Smooth muscle cell of trachea (primary cell): ENCODE measurements around the gene CKS1B. TPM values are rescaled to one million over a fixed set of nuclear protein-coding genes. Genes with fewer than 3 reads are reported as not detected.

Experiments used
- total RNA-seq: library from RNA; depleted of rRNA; stranded (reverse); fragments of >200 nt; gene quantifications from 2 replicates; pipeline ENCODE4 v1.2.1, GENCODE V29; 2014

The CKS1B gene
- 24.6 and 131 TPM in 2 replicates for total RNA-seq

DNA sequence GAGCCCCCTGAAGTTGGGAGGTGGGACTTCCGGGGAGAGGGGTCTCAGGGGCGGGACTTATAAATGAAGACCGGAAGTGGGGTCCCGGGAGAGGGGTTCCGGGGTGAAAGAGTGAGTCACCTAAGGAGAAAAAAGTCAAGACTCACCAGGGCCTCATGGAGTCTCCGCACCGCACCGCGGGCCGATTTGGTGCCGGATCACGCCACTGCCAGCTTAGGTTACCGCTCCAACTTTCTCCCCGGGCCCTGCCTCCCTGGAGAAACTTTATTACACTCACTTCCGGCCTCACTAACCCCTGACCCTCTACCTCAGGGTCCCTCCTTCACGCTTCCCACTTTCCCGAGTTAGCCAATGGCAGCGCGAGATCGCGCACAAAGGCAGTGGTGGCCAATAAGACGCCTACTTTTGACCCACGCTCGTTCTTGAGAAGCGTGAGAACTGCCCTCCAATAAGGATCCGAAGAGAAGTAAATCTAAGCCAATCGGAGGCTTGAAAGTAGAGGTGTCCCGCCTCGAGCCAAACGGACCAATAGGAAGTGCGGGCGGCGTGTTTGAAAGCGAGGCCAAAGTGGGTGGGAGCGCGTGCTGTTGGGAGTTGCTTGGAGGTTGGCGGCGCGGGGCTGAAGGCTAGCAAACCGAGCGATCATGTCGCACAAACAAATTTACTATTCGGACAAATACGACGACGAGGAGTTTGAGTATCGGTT is at the start of gene CKS1B:
Gene CKS1B (plus strand): TSS at position 580 of the 706 bp plus-strand sequence. CDS start 65 bp downstream, at position 645.

DNA sequence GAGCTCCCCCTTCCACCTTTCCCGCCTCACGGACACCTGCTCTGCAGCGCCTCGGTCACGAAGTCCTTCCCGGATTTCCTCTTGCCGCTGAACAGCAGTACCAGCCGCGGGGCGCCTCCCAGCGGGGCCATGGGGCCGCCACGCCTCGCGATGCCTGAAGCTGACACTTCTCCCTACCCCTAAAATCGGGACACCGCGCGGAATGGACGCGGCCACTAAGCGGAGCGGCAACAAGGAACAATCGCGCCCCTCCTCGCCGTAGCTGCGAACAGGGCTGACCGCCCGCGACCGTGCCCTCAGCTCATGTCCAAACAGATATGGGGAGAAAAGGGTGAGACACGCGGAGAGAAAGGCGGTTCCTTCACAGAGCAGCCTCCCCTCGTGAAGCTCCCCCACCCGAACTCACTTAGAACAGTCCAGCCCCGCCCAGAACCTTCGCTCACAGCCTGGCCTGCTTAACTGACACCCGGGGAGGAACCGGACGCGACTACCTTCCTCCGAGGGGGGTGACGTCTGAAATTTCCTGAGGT is 37.9 kb upstream of the CKS1B start, which contains the start of gene PMVK:
Gene PMVK (minus strand): TSS at position 165 of the 530 bp plus-strand sequence. CDS start 34 bp downstream, at position 131.

DNA sequence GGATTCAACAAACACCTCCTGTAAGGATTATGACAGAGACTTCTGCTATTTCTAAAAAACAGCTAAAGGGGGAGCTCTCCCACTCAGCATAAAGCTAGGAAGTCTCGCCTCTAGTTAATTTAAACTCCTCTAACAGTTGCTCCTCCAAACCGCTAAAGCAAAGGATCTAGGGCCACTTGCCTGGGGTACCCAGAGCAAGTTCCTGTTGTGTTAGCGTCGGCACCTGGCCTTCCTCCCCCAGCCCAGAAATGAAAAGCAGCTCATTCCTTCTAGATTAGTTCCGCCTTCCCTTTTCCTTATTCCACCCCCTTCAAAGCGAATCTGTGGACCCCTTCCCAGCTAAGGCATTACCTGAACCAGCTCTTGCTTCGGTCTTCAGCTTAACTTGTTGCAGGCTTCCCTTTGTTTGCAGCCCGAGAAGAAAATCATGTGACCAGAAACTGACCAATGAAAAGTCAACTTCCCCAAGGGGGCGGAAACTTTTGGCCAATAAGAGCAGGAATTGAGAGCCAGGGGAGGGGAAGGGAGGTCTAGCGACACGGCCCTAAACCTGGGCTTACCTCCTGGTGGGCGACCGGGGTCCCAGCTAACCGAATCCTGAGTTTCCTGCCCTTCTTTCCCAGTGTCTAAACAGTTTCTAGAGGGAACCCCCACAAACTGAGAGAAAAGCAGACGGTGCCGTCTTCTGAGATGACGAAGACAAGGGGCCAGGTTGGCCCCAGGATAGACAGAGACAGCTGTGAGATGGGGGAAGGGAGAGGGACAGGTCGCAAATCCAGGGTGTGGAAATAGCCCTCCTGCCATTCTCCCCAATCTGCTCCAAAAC is 18.6 kb upstream of the CKS1B start, which contains the start of gene PBXIP1:
Gene PBXIP1 (minus strand): TSS at position 382 of the 826 bp plus-strand sequence. CDS start 2,378 bp downstream, outside the sequence.

DNA sequence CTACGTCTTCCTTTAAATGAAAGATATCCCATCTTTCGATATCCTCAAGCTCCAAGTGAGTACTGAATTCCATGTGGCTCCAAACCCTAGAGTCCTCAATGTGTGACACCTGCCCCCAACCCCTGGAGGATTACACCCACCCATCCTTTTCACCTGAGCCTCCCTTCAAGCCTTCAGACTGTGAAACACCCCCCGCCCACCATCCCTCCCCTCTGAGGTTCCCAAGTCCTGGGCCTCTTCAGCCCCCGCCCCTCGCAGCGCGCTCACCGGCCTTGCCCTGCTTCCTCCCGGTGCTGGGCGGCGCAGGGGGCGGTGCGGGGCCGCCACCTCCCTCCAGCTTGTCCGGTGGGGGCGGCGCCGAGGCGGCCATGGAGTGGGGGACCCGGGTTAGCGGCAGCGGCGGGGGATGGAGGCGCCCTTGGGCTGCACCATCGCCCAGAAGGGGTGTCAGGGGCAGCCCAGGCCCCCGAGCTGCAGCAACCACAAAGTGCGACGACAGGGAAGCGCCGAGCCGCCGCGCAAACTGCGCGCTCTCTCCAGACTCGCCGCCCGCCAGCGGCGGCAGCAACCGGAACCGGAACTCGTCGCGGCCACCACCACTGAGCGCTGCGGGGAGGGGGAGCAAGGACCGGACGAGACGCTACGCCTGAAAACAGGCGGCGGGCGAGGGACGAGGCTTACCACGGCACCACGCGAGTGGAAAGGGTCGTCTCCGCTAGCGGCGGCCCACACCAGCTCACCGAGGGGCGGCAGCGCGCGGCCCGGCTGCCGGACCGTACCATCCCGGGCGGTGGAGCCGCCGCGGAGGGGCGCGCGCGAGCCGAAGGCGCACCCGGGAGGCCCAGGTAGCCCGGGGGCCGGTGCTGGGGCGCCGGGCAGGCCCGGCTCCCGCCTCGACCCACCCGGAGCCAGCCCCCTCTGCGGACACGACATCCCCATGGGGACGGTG is 13.0 kb upstream of the CKS1B start, which contains the start of gene PYGO2:
Gene PYGO2 (minus strand): TSS at position 576 of the 949 bp plus-strand sequence. CDS start 206 bp downstream, at position 370.

DNA sequence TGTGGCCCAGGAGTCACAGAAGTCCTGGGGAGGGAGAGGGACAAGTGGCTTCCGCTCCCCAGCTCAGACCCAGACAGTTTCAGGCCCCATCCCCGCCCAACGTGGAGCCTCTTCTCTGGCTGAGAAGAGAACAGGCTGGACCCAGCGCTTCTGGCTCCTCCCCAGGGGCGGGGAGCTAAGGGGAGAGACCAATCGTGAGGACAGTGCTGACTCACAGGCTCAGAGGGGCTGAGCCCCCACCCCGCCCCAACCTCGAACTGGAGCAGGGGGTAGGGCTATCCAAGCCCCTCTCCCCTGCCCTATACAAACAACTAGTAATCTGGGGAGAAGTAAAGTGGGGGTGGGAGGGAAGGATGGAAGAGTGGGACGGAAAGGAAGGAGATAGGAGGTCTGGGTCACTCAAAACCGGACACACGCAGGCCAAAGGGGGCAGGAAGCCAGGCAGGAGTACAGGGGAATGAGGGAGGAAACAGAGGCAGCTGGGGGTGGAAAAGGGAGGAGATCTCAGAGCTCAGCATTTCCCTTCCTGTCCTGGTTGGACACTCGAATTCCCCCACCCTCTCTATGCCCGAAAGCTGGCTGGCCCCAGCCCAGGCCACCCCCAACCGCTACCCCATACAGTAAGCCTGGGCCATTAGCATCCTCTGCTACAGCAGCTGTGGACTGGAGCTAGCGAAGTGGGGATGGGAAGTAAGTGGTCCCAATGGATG is 3.7 kb upstream of the CKS1B start, which contains the start of gene SHC1:
Gene SHC1 (minus strand): TSS at position 117 of the 710 bp plus-strand sequence. CDS start 221 bp downstream, outside the sequence.

DNA sequence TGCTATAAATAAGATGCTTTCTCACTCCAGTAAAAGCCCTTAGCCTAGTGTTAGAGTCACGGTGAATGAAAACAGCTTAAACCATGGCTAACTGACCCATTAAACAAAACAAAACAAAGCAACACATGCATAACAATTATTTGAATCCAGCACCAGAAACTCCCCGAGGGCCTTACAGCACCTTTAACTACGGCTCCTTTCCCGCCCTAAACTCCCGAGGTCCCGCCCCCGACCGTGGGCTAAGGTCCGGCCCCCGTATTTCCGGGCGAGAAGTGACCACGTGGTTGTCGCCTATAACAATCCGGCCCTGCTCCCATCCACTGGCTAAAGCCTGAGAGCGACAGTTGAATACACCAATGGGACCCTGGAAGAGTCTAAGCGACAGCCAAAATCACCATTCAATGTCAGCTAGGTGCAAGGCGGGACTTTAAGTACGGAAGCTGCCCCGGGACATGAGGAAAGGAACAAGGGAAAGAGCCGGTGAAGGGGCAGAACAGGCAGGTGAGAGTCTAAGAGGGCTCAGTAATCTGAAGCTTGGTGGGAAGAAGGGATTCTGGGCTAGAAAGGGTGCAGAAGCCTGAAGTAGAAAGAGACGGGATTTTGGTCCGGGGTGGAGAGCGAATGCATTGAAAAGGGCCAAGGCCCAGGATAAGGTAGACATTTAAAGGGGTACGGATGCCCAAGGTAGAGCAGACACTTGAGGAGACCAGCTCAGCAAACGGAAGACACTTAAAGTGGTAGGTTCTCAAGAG is 8.6 kb downstream of the CKS1B start, which contains the start of gene FLAD1:
Gene FLAD1 (plus strand): TSS at position 448 of the 752 bp plus-strand sequence. CDS start 351 bp downstream, outside the sequence.

DNA sequence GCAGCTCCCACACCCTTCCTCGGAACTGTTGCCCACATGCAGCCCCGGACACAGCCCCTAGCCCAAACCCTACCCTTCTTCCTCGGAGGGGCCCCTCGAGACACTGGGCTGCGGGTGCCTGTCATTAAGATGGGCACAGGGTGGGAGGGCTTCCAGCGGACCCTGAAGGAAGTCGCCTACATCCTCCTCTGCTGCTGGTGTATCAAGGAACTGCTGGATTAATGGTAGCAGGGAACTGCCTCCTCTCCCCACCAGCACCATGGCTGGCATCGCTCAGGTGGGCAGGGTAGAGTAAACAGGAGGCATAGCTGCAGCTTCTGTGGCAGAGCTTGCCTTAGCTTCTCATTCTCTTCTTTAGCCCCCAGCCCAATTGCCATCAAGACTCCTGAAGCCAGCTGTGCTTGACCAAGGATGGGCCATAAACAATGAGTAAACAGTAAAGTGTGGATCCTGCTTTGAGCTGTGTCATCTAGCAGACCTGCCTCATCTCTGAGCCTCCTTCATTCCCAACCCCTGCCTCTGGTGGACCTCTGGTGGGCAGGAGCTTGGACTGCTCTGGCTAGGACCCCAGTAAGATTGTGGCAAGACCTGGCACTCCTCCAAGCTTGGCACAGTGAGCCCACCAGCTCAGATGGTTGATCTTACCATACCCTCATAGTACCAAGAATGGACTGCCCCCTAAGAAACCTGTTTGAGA is 19.2 kb downstream of the CKS1B start, which contains the start of gene LENEP:
Gene LENEP (plus strand): TSS at position 15 of the 697 bp plus-strand sequence. CDS start 22 bp downstream, at position 37.

DNA sequence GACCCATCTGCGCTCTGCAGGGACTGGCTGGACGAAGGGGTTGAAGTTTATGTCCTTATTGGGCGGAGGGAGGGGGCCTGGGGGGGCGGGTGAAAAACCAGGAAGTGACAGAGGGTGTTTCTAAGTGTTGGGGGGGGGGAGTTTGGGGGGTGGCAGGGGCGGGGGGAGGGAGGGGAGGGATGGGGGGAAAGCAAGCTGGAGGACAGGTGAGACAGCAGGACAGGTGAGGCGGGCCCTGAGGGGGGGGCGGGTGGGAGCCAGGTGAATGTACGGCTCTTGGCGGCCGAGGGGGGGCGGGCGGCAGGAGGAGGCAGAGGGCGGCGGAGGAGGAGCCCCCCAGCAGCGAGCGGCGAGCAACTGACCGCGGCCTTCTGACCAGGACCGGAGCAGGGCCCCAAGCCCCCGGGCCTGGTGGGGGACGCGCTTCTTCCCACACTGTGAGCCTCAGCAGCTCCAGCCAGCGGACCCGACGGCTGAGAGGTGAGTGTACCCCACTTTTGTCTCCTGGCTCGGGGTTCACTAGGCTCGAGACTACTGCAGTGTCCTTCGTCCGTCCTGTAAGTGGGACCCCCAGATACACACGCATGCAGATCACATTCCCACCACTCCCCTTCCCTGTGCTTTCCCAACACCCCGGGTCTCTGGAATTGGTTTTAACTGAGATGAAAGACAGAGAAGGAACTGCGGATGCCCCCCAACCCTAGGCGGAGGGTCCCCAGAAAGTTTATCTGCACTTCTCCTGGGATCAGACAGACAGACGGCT is 28.2 kb downstream of the CKS1B start, which contains the start of gene ZBTB7B:
Gene ZBTB7B (plus strand): TSS at position 339 of the 763 bp plus-strand sequence. CDS start 11,859 bp downstream, outside the sequence.

Other genes with a start within 250 kb of the CKS1B start
- under 0.01 TPM in 2 replicates for gene KCNN3, start 104.4 kb upstream of the CKS1B start, total RNA-seq
- gene PMVK, start 38.0 kb upstream of the CKS1B start, total RNA-seq, result 6.8 and 11.5 TPM in 2 replicates
- 70.5 and 109 TPM in 2 replicates for gene PBXIP1, start 18.6 kb upstream of the CKS1B start, total RNA-seq
- 12.4 and 16.9 TPM in 2 replicates for gene PYGO2, start 12.9 kb upstream of the CKS1B start, total RNA-seq
- gene SHC1, start 3.9 kb upstream of the CKS1B start, total RNA-seq, result 189 and 432 TPM in 2 replicates
- 15.9 and 24.8 TPM in 2 replicates for gene FLAD1, start 8.7 kb downstream of the CKS1B start, total RNA-seq
- not detected in 2 replicates for gene LENEP, start 18.9 kb downstream of the CKS1B start, total RNA-seq
- 11.1 and 22.0 TPM in 2 replicates for gene ZBTB7B, start 28.1 kb downstream of the CKS1B start, total RNA-seq
- under 0.01 TPM in 1 of 2 replicates, not detected in the other for gene DCST2, start 59.1 kb downstream of the CKS1B start, total RNA-seq
- not detected in 2 replicates for gene DCST1, start 59.1 kb downstream of the CKS1B start, total RNA-seq
- gene ADAM15, start 76.6 kb downstream of the CKS1B start, total RNA-seq, result 61.1 and 134 TPM in 2 replicates
- gene EFNA4, start 89.1 kb downstream of the CKS1B start, total RNA-seq, result 2.5 and 4.3 TPM in 2 replicates
- gene EFNA3, start 104.2 kb downstream of the CKS1B start, total RNA-seq, result 0.29 and 1.3 TPM in 2 replicates
- 0.17 and 0.44 TPM in 2 replicates for gene EFNA1, start 153.2 kb downstream of the CKS1B start, total RNA-seq
- gene SLC50A1, start 161.2 kb downstream of the CKS1B start, total RNA-seq, result 17.6 and 25.6 TPM in 2 replicates
- gene DPM3, start 165.8 kb downstream of the CKS1B start, total RNA-seq, result 24.6 and 27.6 TPM in 2 replicates
- 97.2 and 125 TPM in 2 replicates for gene KRTCAP2, start 198.6 kb downstream of the CKS1B start, total RNA-seq
- gene TRIM46, start 199.2 kb downstream of the CKS1B start, total RNA-seq, result 6.0 and 7.1 TPM in 2 replicates
- gene THBS3, start 233.2 kb downstream of the CKS1B start, total RNA-seq, result 28.2 and 28.4 TPM in 2 replicates
- gene MTX1, start 234.0 kb downstream of the CKS1B start, total RNA-seq, result 44.3 and 56.6 TPM in 2 replicates